ENCODE measurements around the gene FBXL16. TPM values are rescaled to one million over a fixed set of nuclear protein-coding genes. Genes with fewer than 3 reads are reported as not detected.

FBXL16 gene
- total and polyA plus RNA-seq, 9 of the 15 experiments (the other 6 are each of a cell fraction or from before 2014, with no cell fraction given), result 0.21 to 8.2 (median 1.7) TPM

- TF ChIP-seq ZBTB40 (IDR thresholded peaks at IDR 0.05) (no peak), ZBTB40 (CRISPR knock-in tag; IDR thresholded peaks at IDR 0.05) (no peak), BCOR (IDR thresholded peaks at IDR 0.05) (no peak), RFX1 (IDR thresholded peaks at IDR 0.05) (no peak), ZNF263 (CRISPR knock-in tag; IDR thresholded peaks at IDR 0.05; ENCODE audit: borderline replicate concordance) (peak; percentile 79), ZNF584 (CRISPR knock-in tag; IDR thresholded peaks at IDR 0.05; ENCODE audit: low read depth) (no peak), ZBTB2 (IDR thresholded peaks at IDR 0.05) (peak; percentile 40; the same call in 1 of the 2 replicates), YY1 (IDR thresholded peaks at IDR 0.05; ENCODE audit: borderline replicate concordance in 1 of 3, control insufficient read depth in 1 of 3, extremely low read depth in 1 of 3, insufficient read depth in 3 of 3, insufficient read length in 1 of 3, insufficient replicate concordance in 2 of 3, low read depth in 1 of 3, low read length in 2 of 3) (peak in 2 of 3 experiments; percentile 8 to 17), HMGXB4 (CRISPR knock-in tag; IDR thresholded peaks at IDR 0.05) (no peak), RBM14 (IDR thresholded peaks at IDR 0.05; ENCODE audit: borderline replicate concordance, insufficient read depth, low read depth, low read length) (no peak), ZNF707 (CRISPR knock-in tag; conservative IDR thresholded peaks at IDR 0.05) (no peak), ZNF511 (CRISPR knock-in tag; IDR thresholded peaks at IDR 0.05) (peak; percentile 60; the same call in 1 of the 2 replicates)
Measured at GRCh38 chr16:678858-679813, 26.5 kb downstream of the FBXL16 start (continued).

Measured in K562 (cell line).